A204.1 (cell line): Measurements from ENCODE around the gene NAT16.
"Not testable (repeated sequence)": the region's sequence is repeated elsewhere in the genome, so short reads cannot be mapped to it uniquely, and the experiment has no call there.

ENCODE experiments used
- FAIRE-seq: peaks from 2 replicates; lab custom pipeline; 2012; peaks lifted over from hg19 to GRCh38; lab: Jason Lieb, UNC

The NAT16 gene

GRCh38 chr7:101156866-101157589 is 23.1 kb downstream of the NAT16 start:
- no peak for FAIRE-seq

GRCh38 chr7:101156277-101156676 is 23.8 kb downstream of the NAT16 start:
- FAIRE-seq = no peak

GRCh38 chr7:101155303-101155702 is 24.8 kb downstream of the NAT16 start:
- FAIRE-seq = no peak

GRCh38 chr7:101154693-101155102 is 25.4 kb downstream of the NAT16 start:
- FAIRE-seq = no peak

GRCh38 chr7:101153969-101154692 is 26.0 kb downstream of the NAT16 start, which contains the start of gene AP1S1:
Gene AP1S1, plus strand, starts transcription at chr7:101154476. Its CDS starts 39 bp downstream, at chr7:101154515.
- FAIRE-seq = no peak

GRCh38 chr7:101151908-101152651 is 28.0 kb downstream of the NAT16 start:
- FAIRE-seq = no peak

GRCh38 chr7:101140746-101141382 is 39.2 kb downstream of the NAT16 start:
- FAIRE-seq = no peak

- no peak for FAIRE-seq
Observed at GRCh38 chr7:101140339-101140699, 39.8 kb downstream of the NAT16 start.

- peak; percentile 41 for FAIRE-seq
Observed at GRCh38 chr7:101138213-101138870, 41.8 kb downstream of the NAT16 start.

- no peak for FAIRE-seq
Observed at GRCh38 chr7:101137651-101138212, 42.4 kb downstream of the NAT16 start.

- FAIRE-seq = no peak
Observed at GRCh38 chr7:101134399-101134980, 45.6 kb downstream of the NAT16 start.

GRCh38 chr7:101133621-101134398 is 46.3 kb downstream of the NAT16 start:
- FAIRE-seq = no peak

- not testable (repeated sequence) for FAIRE-seq
Observed at GRCh38 chr7:101132626-101133600, 47.2 kb downstream of the NAT16 start.

GRCh38 chr7:101129603-101130117 is 50.4 kb downstream of the NAT16 start:
- FAIRE-seq = no peak

- FAIRE-seq = no peak
Observed at GRCh38 chr7:101128040-101128834, 51.9 kb downstream of the NAT16 start.

- no peak for FAIRE-seq
Observed at GRCh38 chr7:101127460-101128039, 52.5 kb downstream of the NAT16 start.

GRCh38 chr7:101126651-101127459 is 53.2 kb downstream of the NAT16 start, which contains the start of gene SERPINE1:
Gene SERPINE1, plus strand, starts transcription at chr7:101127104. Its CDS starts 1,290 bp downstream, at chr7:101128394.
- no peak for FAIRE-seq
